Panc1 (cell line): ENCODE measurements around the gene TBX1. TPM values are rescaled to one million over a fixed set of nuclear protein-coding genes. Genes with fewer than 3 reads are reported as not detected.

ENCODE experiments used
- ATAC-seq: fragments of 200-7000 bp; cut with Tn5 transposase; 2 replicates; pipeline ENCODE4 v1.9.1; 2020; ENCODE audit warnings: mild to moderate bottlenecking, moderate library complexity
- BruUV-seq: library from RNA; stranded (reverse); fragments of 400-500 nt; replicated peaks from 2 replicates; lab custom pipeline; 2021; lab: Mats Ljungman, UMichigan
- CTCF ChIA-PET: fragments of 300-600 bp; sonication (Branson Sonifier 250); formaldehyde crosslinking; loops from one replicate; lab custom pipeline; 2022; ENCODE audit warnings: antibody characterized with exemption; lab: Charles Lee
- POLR2A ChIA-PET: fragments of 300-600 bp; sonication (Branson Sonifier 250); formaldehyde crosslinking; loops from one replicate; lab custom pipeline; 2022; ENCODE audit warnings: antibody characterized with exemption; lab: Charles Lee
- DNase-seq: peaks from one replicate; pipeline ENCODE4 v3.0.0-alpha.2; 2010; ENCODE audit warnings: low read depth, low spot score
- H3K27ac ChIP-seq: 2 replicates; pipeline ENCODE4 v1.5.1; 2011; ENCODE audit warnings: mild to moderate bottlenecking, low read length, inconsistent platforms
- H3K27me3 ChIP-seq: fragments of 200-500 bp; sonication (Bioruptor generic); 2 replicates; pipeline ENCODE4 v1.6.0; 2014; ENCODE audit warnings: low read length, inconsistent platforms; ENCODE audit not compliant: control insufficient read depth, insufficient read depth
- H3K36me3 ChIP-seq: fragments of 200-500 bp; sonication (Bioruptor generic); 2 replicates; pipeline ENCODE4 v1.5.1; 2014; ENCODE audit warnings: inconsistent platforms, mild to moderate bottlenecking, low read length, moderate library complexity; ENCODE audit not compliant: control insufficient read depth, insufficient read depth
- H3K4me1 ChIP-seq: 2 replicates; pipeline ENCODE4 v1.5.1; 2011; ENCODE audit warnings: inconsistent platforms, mild to moderate bottlenecking, low read length, moderate library complexity; ENCODE audit not compliant: control insufficient read depth, insufficient read depth
- H3K4me3 ChIP-seq, 2 experiments: 2 replicates each; pipeline ENCODE4 v1.5.1; 2011 to 2012; ENCODE audit warnings: low read depth in 2 of 2, low read length in 2 of 2, mild to moderate bottlenecking in 2 of 2, inconsistent platforms in 1 of 2, moderate library complexity in 1 of 2
- H3K9me3 ChIP-seq: fragments of 200-500 bp; sonication (Bioruptor generic); 2 replicates; pipeline ENCODE4 v1.5.1; 2014; ENCODE audit warnings: low read depth, mild to moderate bottlenecking, inconsistent platforms, low read length, moderate library complexity; ENCODE audit not compliant: control insufficient read depth, insufficient read depth
- CTCF ChIP-seq: fragments of 450-650 bp; IDR thresholded peaks from 2 replicates; pipeline ENCODE4 v1.5.1; 2017; ENCODE audit warnings: mild to moderate bottlenecking
- POLR2AphosphoS5 ChIP-seq: IDR thresholded peaks from 2 replicates; pipeline ENCODE4 v1.6.1; 2012; ENCODE audit warnings: mild to moderate bottlenecking, low read depth, low read length, moderate library complexity
- REST ChIP-seq, 2 experiments: IDR thresholded peaks; 2 replicates each; pipeline ENCODE4 v1.6.1; 2011 to 2012; ENCODE audit warnings: low read depth in 2 of 2, control low read depth in 1 of 2, low read length in 1 of 2, mild to moderate bottlenecking in 1 of 2, moderate library complexity in 1 of 2; ENCODE audit not compliant: insufficient read depth in 1 of 2
- SIN3A ChIP-seq: IDR thresholded peaks from 2 replicates; pipeline ENCODE4 v1.6.1; 2012; ENCODE audit warnings: low read depth, mild to moderate bottlenecking, low read length, moderate library complexity, borderline replicate concordance; ENCODE audit not compliant: insufficient read depth
- TCF7L2 ChIP-seq: IDR thresholded peaks from 2 replicates; pipeline ENCODE4 v1.6.1; 2011; ENCODE audit warnings: mild to moderate bottlenecking, low read depth, low read length, inconsistent platforms
- in situ Hi-C: cut with HindIII; loops from 2 replicates; pipeline ENCODE4 v1.10.0; 2016; ENCODE audit warnings: low sequenced_read_pairs, low pct_unique_long_range_greater_than_20kb
- intact Hi-C: fragments of 100-400 bp; cut with micrococcal nuclease; formaldehyde crosslinking; loops from one replicate; pipeline ENCODE4 v1.10.0; 2022; ENCODE audit not compliant: unreplicated experiment
- total RNA-seq: library from RNA; stranded (reverse); gene quantifications from one replicate; pipeline ENCODE4 v1.2.1, GENCODE V29; 2021; ENCODE audit not compliant: unreplicated experiment

TBX1 gene
- total RNA-seq, 1 experiment from 2014 or later, result 91.7 TPM

GRCh38 chr22:19753090-19753842 lies 7.3 kb upstream of the TBX1 start:
- TF ChIP-seq CTCF, result no peak; the same call in 1 of the 2 replicates
- TF ChIP-seq REST (IDR thresholded peaks at IDR 0.05; ENCODE audit: insufficient read depth in 1 of 2, low read depth in 2 of 2, low read length in 1 of 2), result no peak
- no peak for TF ChIP-seq TCF7L2
- TF ChIP-seq POLR2AphosphoS5, result no peak
- no peak for TF ChIP-seq SIN3A
- H3K27me3 ChIP-seq, result no peaks in the 10 kb centered on the region
- ChIA-PET CTCF (no interaction called here), POLR2A (no interaction called here)
- H3K4me3 ChIP-seq, result no peak overlapping the region
- H3K36me3 ChIP-seq, result no peaks in the 10 kb centered on the region
- H3K27ac ChIP-seq, result no peak overlapping the region
- BruUV-seq, result no TSS peak
- no peak for DNase-seq
- intact Hi-C loops (no loop called here), in situ Hi-C loops (no loop called here)
- ATAC-seq, result no peak
- H3K9me3 ChIP-seq, result no peaks in the 10 kb centered on the region
- peaks cover 23% of the 10 kb centered on the region for H3K4me1 ChIP-seq

GRCh38 chr22:19753996-19754700 lies 6.4 kb upstream of the TBX1 start:
- Histone ChIP-seq H3K27me3 (no peaks in the 10 kb centered on the region), H3K27ac (no peak overlapping the region), H3K4me1 (peaks cover 26% of the 10 kb centered on the region), H3K4me3 (no peak overlapping the region), H3K9me3 (no peaks in the 10 kb centered on the region), H3K36me3 (no peaks in the 10 kb centered on the region)
- ChIA-PET POLR2A (no interaction called here), CTCF (no interaction called here)
- TF ChIP-seq SIN3A (no peak), TCF7L2 (no peak), CTCF (no peak), REST (IDR thresholded peaks at IDR 0.05; ENCODE audit: insufficient read depth in 1 of 2, low read depth in 2 of 2, low read length in 1 of 2) (no peak), POLR2AphosphoS5 (no peak)
- intact Hi-C loops (no loop called here), in situ Hi-C loops (no loop called here)
- no TSS peak for BruUV-seq
- ATAC-seq, result no peak
- no peak for DNase-seq
